Measurements from ENCODE around the gene HBE1. TPM values are rescaled to one million over a fixed set of nuclear protein-coding genes. Genes with fewer than 3 reads are reported as not detected.

The HBE1 gene
- total RNA-seq, 2 experiments from 2014 or later = not detected

DNA sequence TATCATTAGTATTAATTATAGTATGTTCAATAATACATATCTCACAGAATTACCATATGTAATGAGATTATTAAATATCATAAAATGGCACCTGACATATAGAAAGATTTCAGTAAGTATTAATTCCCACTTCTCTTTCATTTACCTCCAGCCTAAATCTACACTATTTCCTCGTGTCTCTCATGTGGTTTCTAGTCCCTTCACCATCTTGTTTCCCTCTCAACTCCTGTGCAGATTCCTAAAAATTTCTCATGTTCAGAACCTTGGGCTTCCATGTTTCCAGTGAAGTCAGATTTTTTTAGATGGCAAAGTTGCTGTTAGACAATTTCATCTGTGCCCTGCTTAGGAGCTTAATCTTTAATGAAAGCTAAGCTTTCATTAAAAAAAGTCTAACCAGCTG, 14.1 kb upstream of the HBE1 start:
- ChIA-PET CTCF (interaction anchor here (0.7 kb wide), 1 partner anchor 72 kb away, joined by 3 read pairs; no protein-coding TSS in a partner anchor), POLR2A (no interaction called here)
- DNase-seq = no peak
- Mint-ChIP-seq H3K4me1 (peaks cover 2% of the 10 kb centered on the region), H3K9me3 (ENCODE audit: low read depth) (no peaks in the 10 kb centered on the region), H3K4me3 (no peak overlapping the region), H3K27me3 (no peaks in the 10 kb centered on the region), H3K27ac (no peak overlapping the region), H3K36me3 (ENCODE audit: low read depth) (no peaks in the 10 kb centered on the region)
- intact Hi-C loops (cut with DNase I, micrococcal nuclease) = no loop called here
- ATAC-seq = no peak

DNA sequence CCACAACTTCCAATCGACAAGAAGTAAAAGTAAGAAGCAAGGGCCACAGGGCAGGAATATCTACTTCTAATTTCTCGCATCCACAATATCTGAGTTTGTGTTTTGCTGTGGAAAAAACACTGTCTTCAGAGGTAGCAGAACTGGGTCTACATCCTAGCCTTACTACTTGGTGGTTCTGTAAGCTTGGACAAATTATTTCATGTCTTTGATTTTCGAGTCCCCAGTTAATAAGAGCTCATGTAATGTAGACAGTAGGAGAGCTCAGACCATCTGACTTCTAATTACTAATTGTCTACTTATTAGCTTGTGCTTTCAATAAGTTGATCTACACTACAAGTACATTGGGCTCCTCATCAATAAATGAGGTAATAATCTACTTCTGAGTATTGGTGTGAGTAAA, 13.3 kb upstream of the HBE1 start:
- DNase-seq = no peak
- Mint-ChIP-seq H3K9me3 (ENCODE audit: low read depth) (no peaks in the 10 kb centered on the region), H3K36me3 (ENCODE audit: low read depth) (no peaks in the 10 kb centered on the region), H3K4me3 (no peak overlapping the region), H3K27ac (no peak overlapping the region), H3K27me3 (no peaks in the 10 kb centered on the region), H3K4me1 (peaks cover 2% of the 10 kb centered on the region)
- CTCF ChIA-PET = no interaction called here
- POLR2A ChIA-PET = no interaction called here
- intact Hi-C loops (cut with DNase I, micrococcal nuclease) = no loop called here
- ATAC-seq = no peak

DNA sequence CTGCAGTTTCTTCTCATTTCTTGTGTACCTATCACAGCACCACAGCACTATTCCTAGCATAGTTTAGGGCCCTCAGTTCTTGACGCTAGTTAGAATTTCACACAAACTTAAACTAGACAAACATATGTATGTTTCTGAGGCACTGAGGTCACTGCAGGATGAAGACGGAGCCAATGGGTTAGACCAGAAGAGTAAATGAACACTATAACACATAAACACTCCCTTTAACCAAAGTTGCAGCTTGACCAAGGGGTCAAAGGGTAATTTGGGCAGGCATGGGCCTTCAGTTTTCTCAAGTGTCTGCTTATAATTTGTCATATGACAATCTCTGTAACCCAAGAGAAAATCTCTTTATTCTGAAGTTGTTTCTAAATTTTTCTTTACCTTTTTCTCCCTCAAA, 12.9 kb upstream of the HBE1 start:
- H3K9me3 Mint-ChIP-seq (ENCODE audit: low read depth) = no peaks in the 10 kb centered on the region
- no peak for DNase-seq
- POLR2A ChIA-PET = no interaction called here
- H3K4me3 Mint-ChIP-seq = no peak overlapping the region
- intact Hi-C loops (cut with DNase I, micrococcal nuclease) = no loop called here
- H3K27me3 Mint-ChIP-seq = no peaks in the 10 kb centered on the region
- no peak overlapping the region for H3K27ac Mint-ChIP-seq
- no peak for ATAC-seq
- H3K4me1 Mint-ChIP-seq = peaks cover 2% of the 10 kb centered on the region
- CTCF ChIA-PET = no interaction called here
- no peaks in the 10 kb centered on the region for H3K36me3 Mint-ChIP-seq (ENCODE audit: low read depth)

DNA sequence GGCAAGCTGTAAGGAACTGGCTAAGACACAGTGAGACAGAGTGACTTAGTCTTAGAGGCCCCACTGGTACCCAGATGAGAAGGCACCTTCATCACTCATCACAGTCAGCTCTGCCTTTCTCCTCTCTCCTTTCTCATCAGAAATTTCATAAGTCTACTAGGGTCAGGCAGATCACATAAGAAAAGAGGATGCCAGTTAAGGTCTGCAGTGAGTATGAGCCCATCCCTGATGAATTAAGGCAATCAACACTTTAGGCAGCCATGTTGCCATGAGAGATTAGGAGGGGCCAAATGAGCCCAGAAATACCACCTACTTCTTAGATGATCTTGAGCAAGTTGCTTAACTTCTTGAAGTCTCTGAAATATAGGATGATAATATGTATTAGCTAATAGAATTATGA, 11.9 kb upstream of the HBE1 start:
- CTCF ChIA-PET = no interaction called here
- intact Hi-C loops (cut with DNase I, micrococcal nuclease) = no loop called here
- Mint-ChIP-seq H3K36me3 (ENCODE audit: low read depth) (no peaks in the 10 kb centered on the region), H3K4me1 (peaks cover 2% of the 10 kb centered on the region), H3K27ac (no peak overlapping the region), H3K27me3 (no peaks in the 10 kb centered on the region), H3K9me3 (ENCODE audit: low read depth) (no peaks in the 10 kb centered on the region), H3K4me3 (no peak overlapping the region)
- ATAC-seq (no peak), DNase-seq (no peak)
- POLR2A ChIA-PET = no interaction called here

DNA sequence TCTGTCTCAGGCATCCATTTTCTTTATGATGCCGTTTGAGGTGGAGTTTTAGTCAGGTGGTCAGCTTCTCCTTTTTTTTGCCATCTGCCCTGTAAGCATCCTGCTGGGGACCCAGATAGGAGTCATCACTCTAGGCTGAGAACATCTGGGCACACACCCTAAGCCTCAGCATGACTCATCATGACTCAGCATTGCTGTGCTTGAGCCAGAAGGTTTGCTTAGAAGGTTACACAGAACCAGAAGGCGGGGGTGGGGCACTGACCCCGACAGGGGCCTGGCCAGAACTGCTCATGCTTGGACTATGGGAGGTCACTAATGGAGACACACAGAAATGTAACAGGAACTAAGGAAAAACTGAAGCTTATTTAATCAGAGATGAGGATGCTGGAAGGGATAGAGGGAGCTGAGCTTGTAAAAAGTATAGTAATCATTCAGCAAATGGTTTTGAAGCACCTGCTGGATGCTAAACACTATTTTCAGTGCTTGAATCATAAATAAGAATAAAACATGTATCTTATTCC, 10.9 kb upstream of the HBE1 start:
- Mint-ChIP-seq H3K4me3 (no peak overlapping the region), H3K9me3 (ENCODE audit: low read depth) (no peaks in the 10 kb centered on the region), H3K36me3 (ENCODE audit: low read depth) (no peaks in the 10 kb centered on the region), H3K27me3 (no peaks in the 10 kb centered on the region), H3K27ac (no peak overlapping the region), H3K4me1 (peaks cover 2% of the 10 kb centered on the region)
- intact Hi-C loops (cut with DNase I, micrococcal nuclease) = no loop called here
- ChIA-PET CTCF (no interaction called here), POLR2A (no interaction called here)
- peak; percentile 85 for ATAC-seq
- DNase-seq = peak; percentile 55

DNA sequence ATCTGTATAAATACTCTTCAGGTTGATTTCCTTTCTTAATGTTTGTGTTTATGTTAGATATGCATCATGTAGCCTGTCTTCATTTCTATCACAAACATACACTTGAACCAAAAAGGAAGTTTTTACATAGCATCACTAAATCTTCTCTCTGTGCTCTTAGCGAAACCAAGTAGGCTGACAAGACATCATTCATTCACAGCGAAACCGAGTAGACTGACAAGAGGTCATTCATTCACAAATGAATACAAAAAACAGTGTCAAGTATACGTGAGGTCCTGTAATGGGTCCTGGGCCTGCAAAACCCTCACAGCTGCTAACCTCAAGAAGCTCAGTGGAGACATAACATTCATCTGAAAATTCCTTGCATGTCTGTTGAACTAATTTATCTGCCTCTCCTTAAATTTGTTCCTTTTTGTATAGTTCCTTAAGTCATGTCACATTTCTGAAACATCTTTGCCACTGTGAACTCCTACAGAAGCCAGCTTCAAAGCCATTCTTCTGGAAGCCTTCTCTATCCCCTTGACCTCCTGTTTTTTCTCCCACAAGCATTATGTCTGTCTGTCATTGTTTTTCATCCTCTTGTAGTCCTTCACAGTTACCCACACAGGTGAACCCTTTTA, 9.8 kb upstream of the HBE1 start:
- ChIA-PET CTCF (no interaction called here), POLR2A (no interaction called here)
- H3K4me1 Mint-ChIP-seq = peaks cover 2% of the 10 kb centered on the region
- DNase-seq (no peak), ATAC-seq (no peak)
- H3K27me3 Mint-ChIP-seq = peaks cover under 1% of the 10 kb centered on the region
- intact Hi-C loops (cut with DNase I, micrococcal nuclease) = no loop called here
- no peaks in the 10 kb centered on the region for H3K9me3 Mint-ChIP-seq (ENCODE audit: low read depth)
- H3K36me3 Mint-ChIP-seq (ENCODE audit: low read depth) = no peaks in the 10 kb centered on the region
- H3K4me3 Mint-ChIP-seq = no peak overlapping the region
- peak overlapping the region; percentile 1 for H3K27ac Mint-ChIP-seq

DNA sequence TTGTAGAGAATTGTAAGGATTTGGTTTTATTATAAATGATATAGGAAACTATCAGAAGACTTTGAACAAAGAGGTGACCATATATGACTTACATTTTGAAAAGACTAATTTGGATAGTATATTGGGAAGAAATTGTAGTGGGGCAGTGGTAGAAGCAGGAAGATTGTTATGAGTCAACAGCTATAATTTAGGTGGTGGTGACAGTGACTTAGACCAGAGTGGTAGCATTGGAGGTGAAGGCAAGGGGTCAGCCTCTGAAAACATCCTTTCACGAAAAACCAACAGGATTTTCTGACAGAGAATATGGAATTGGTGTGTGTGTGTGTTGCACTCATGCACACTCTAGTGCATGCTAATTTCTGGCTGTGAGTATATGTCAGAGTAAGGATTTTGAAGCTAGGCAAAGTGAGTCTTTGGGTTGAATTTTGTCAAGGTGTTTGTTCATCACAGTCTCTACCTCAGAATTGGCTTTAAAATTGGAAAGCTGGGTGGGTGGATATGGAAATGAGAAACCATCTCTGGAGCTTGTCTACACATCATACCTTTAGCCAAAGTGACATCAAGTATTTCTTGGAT, 8.2 kb upstream of the HBE1 start:
- no peak overlapping the region for H3K27ac Mint-ChIP-seq
- H3K27me3 Mint-ChIP-seq = peaks cover 2% of the 10 kb centered on the region
- DNase-seq = no peak
- ChIA-PET POLR2A (no interaction called here), CTCF (interaction anchor here (1.4 kb wide), 1 partner anchor 9 kb away, joined by 3 read pairs; no protein-coding TSS in a partner anchor)
- no peaks in the 10 kb centered on the region for H3K9me3 Mint-ChIP-seq (ENCODE audit: low read depth)
- H3K36me3 Mint-ChIP-seq (ENCODE audit: low read depth) = no peaks in the 10 kb centered on the region
- no peak for ATAC-seq
- no peak overlapping the region for H3K4me3 Mint-ChIP-seq
- intact Hi-C loops (cut with DNase I, micrococcal nuclease) = no loop called here
- peaks cover 2% of the 10 kb centered on the region for H3K4me1 Mint-ChIP-seq

DNA sequence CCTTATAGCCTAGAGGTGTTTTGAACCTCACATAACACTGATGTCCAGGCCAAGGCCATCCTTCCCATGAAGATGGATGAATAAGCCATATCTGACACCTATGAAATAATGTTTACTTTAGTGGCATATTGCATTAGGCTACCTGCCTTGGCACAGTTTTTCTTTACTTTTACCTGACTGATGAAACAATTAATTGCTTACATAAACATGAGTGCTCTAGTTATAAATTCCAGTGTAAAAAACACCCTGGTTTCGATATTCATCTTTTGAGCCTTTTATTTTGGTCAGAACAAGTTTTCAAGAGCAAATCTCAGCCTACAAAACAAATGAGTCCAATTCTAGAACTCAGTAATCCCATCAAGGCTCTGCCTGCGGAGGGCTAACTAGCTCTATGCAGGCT, 7.0 kb upstream of the HBE1 start:
- peaks cover 2% of the 10 kb centered on the region for H3K4me1 Mint-ChIP-seq
- H3K27ac Mint-ChIP-seq = no peak overlapping the region
- DNase-seq (no peak), ATAC-seq (no peak)
- ChIA-PET POLR2A (no interaction called here), CTCF (no interaction called here)
- H3K36me3 Mint-ChIP-seq (ENCODE audit: low read depth) = no peaks in the 10 kb centered on the region
- H3K9me3 Mint-ChIP-seq (ENCODE audit: low read depth) = no peaks in the 10 kb centered on the region
- H3K4me3 Mint-ChIP-seq = no peak overlapping the region
- intact Hi-C loops (cut with DNase I, micrococcal nuclease) = no loop called here
- H3K27me3 Mint-ChIP-seq = peaks cover 2% of the 10 kb centered on the region

DNA sequence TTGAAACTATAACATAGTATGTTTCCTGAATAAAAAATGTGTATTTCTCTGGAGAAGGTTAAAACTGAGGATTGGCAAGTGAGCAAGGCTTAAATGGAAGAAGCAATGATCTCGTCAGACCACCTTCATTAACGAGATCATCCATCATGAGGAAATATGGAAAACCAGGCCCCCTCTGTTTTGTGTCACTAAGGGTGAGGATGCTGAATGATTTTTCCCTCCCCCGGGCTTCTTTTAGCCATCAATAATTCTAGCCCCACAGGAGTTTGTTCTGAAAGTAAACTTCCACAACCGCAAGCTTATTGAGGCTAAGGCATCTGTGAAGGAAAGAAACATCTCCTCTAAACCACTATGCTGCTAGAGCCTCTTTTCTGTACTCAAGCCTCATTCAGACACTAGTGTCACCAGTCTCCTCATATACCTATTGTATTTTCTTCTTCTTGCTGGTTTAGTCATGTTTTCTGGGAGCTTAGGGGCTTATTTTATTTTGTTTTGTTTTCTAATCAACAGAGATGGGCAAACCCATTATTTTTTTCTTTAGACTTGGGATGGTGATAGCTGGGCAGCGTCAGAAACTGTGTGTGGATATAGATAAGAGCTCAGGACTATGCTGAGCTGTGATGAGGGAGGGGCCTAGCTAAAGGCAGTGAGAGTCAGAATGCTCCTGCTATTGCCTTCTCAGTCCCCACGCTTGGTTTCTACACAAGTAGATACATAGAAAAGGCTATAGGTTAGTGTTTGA, 5.8 kb upstream of the HBE1 start:
- ATAC-seq (no peak), DNase-seq (no peak)
- Mint-ChIP-seq H3K9me3 (ENCODE audit: low read depth) (no peaks in the 10 kb centered on the region), H3K27me3 (peaks cover 5% of the 10 kb centered on the region), H3K4me3 (no peak overlapping the region), H3K36me3 (ENCODE audit: low read depth) (no peaks in the 10 kb centered on the region), H3K27ac (no peak overlapping the region), H3K4me1 (no peaks in the 10 kb centered on the region)
- CTCF ChIA-PET = no interaction called here
- intact Hi-C loops (cut with DNase I, micrococcal nuclease) = no loop called here
- POLR2A ChIA-PET = no interaction called here

DNA sequence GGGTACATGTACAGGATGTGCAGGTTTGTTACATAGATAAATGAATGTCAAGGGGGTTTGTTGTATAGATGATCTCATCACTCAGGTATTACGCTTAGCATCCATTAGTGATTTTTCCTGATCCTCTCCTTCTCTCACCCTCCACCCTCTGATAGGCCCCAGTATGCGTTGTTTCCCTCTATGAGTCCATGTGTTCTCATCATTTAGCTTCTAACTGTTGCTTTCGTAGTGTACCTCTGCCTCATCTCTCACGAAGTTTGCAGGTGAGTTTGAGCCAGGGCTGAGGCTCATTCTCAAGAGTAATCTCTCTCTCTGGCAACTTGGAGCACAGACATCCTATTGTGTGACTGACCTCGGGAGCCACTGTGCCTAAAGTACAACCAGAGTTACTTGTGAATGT, 4.7 kb upstream of the HBE1 start:
- Mint-ChIP-seq H3K4me1 (no peaks in the 10 kb centered on the region), H3K27ac (no peak overlapping the region), H3K9me3 (ENCODE audit: low read depth) (no peaks in the 10 kb centered on the region), H3K4me3 (no peak overlapping the region), H3K27me3 (peaks cover 5% of the 10 kb centered on the region), H3K36me3 (ENCODE audit: low read depth) (no peaks in the 10 kb centered on the region)
- DNase-seq (no peak), ATAC-seq (no peak)
- ChIA-PET CTCF (no interaction called here), POLR2A (no interaction called here)
- intact Hi-C loops (cut with DNase I, micrococcal nuclease) = no loop called here

DNA sequence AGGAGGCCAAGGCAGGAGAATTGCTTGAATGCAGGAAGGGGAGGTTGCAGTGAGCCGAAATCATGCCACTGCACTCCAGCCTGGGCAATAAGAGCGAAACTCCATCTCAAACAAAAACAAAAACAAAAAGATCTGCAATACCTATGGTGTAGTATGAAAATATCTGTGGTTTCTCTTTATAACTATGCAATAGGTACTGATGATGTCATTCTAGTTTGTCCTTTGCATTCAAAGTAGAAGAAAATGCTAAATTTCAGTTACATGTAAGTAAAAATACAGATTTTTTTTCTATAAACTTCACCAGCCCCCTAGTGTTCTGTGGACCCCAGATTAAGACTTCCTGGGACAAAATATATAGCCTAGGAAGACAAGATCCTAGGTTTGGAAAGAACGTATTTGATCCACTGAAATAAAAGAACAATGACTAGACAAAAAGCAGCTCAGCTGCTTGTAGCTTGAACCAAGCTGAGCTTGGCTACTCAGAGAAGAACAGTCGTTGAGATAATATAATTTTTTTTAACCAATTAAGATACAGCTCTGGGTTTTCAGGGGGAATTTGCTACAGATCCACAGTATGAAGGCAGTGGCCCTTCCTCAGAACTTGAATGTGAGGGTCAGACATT, 2.8 kb upstream of the HBE1 start:
- H3K4me3 Mint-ChIP-seq = no peak overlapping the region
- intact Hi-C loops (cut with DNase I, micrococcal nuclease) = no loop called here
- H3K27ac Mint-ChIP-seq = no peak overlapping the region
- CTCF ChIA-PET = no interaction called here
- H3K9me3 Mint-ChIP-seq (ENCODE audit: low read depth) = no peaks in the 10 kb centered on the region
- peaks cover 5% of the 10 kb centered on the region for H3K27me3 Mint-ChIP-seq
- ATAC-seq (no peak), DNase-seq (no peak)
- POLR2A ChIA-PET = no interaction called here
- H3K4me1 Mint-ChIP-seq = no peaks in the 10 kb centered on the region
- H3K36me3 Mint-ChIP-seq (ENCODE audit: low read depth) = no peaks in the 10 kb centered on the region

DNA sequence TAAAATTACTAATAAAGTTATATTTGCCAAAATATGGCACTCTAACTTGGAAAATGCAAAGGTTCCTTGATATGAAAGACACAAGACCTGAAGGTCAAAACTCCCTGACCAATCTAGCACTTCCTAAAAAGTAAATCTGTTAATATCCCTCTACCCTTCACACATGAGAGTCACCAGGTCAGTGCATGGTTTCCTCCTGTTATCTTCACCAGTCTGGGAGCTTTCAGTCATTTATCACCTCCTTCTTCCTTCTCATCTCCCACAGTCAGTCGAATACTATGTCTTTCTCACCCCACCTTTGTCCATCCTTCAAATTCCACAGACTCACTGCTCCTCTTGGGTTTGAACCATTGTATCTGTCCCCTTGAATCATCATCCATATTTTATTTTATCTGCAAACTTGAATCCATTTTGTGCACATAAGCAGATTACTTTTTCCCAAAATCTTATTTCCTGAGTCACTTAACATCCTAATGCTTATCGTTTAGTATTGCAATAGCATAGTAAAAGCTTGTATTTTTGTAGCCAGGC, 2.6 kb downstream of the HBE1 start:
- intact Hi-C loops (cut with DNase I, micrococcal nuclease) = no loop called here
- H3K27me3 Mint-ChIP-seq = peaks cover 5% of the 10 kb centered on the region
- no peaks in the 10 kb centered on the region for H3K36me3 Mint-ChIP-seq (ENCODE audit: low read depth)
- ChIA-PET POLR2A (no interaction called here), CTCF (no interaction called here)
- no peaks in the 10 kb centered on the region for H3K4me1 Mint-ChIP-seq
- no peak overlapping the region for H3K4me3 Mint-ChIP-seq
- H3K9me3 Mint-ChIP-seq (ENCODE audit: low read depth) = no peaks in the 10 kb centered on the region
- DNase-seq (no peak), ATAC-seq (no peak)
- no peak overlapping the region for H3K27ac Mint-ChIP-seq

All from activated CD4-positive, alpha-beta T cell treated with anti-CD3 and anti-CD28 coated beads for 36 hours (primary cell).